ENCODE data around the gene IL20RB.

GRCh38 chr3:137000039-137000438 lies 42.3 kb downstream of the IL20RB start:
- TF ChIP-seq, protein P1, sequence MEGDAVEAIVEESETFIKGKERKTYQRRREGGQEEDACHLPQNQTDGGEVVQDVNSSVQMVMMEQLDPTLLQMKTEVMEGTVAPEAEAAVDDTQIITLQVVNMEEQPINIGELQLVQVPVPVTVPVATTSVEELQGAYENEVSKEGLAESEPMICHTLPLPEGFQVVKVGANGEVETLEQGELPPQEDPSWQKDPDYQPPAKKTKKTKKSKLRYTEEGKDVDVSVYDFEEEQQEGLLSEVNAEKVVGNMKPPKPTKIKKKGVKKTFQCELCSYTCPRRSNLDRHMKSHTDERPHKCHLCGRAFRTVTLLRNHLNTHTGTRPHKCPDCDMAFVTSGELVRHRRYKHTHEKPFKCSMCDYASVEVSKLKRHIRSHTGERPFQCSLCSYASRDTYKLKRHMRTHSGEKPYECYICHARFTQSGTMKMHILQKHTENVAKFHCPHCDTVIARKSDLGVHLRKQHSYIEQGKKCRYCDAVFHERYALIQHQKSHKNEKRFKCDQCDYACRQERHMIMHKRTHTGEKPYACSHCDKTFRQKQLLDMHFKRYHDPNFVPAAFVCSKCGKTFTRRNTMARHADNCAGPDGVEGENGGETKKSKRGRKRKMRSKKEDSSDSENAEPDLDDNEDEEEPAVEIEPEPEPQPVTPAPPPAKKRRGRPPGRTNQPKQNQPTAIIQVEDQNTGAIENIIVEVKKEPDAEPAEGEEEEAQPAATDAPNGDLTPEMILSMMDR (optimal IDR thresholded peaks at IDR 0.05 in 1 of 3, IDR thresholded peaks at IDR 0.05 in 1 of 3, conservative IDR thresholded peaks at IDR 0.05 in 1 of 3; ENCODE audit: extremely low read depth in 1 of 3, insufficient read depth in 2 of 3, low read length in 3 of 3) = no peak
- TF ChIP-seq EZH2 (IDR thresholded peaks at IDR 0.05; ENCODE audit: low read length) = no peak

Data from keratinocyte (primary cell).